ENCODE data around the gene PRRC2B.

GRCh38 chr9:131387394-131387793 lies 6.5 kb upstream of the PRRC2B start:
- TF ChIP-seq EZH2phosphoT487 (IDR thresholded peaks at IDR 0.05; ENCODE audit: borderline replicate concordance) = no peak
- no peak for TF ChIP-seq CTCF (IDR thresholded peaks at IDR 0.05 in 2 of 3, conservative IDR thresholded peaks at IDR 0.05 in 1 of 3; ENCODE audit: borderline replicate concordance in 1 of 3, insufficient read depth in 1 of 3, low read depth in 2 of 3, low read length in 2 of 3)
- TF ChIP-seq REST (IDR thresholded peaks at IDR 0.05; ENCODE audit: low read depth) = no peak
- TF ChIP-seq ZBTB33 (IDR thresholded peaks at IDR 0.05; ENCODE audit: extremely low read depth, insufficient replicate concordance, low read length) = no peak
- TF ChIP-seq SP1 (IDR thresholded peaks at IDR 0.05; ENCODE audit: low read depth) = no peak
- TF ChIP-seq EZH2 (IDR thresholded peaks at IDR 0.05) = no peak
- no peak for TF ChIP-seq POLR2A (IDR thresholded peaks at IDR 0.05; ENCODE audit: borderline replicate concordance, extremely low read depth, insufficient read depth, insufficient read length)
- TF ChIP-seq RAD21 (IDR thresholded peaks at IDR 0.05; ENCODE audit: low read depth) = no peak
- no peak for TF ChIP-seq CBX3 (IDR thresholded peaks at IDR 0.05; ENCODE audit: low read depth)
- no peak for TF ChIP-seq ZFX (IDR thresholded peaks at IDR 0.05)
- no peak for TF ChIP-seq POLR2AphosphoS5 (IDR thresholded peaks at IDR 0.05; ENCODE audit: low read depth, low read length)

Data from HCT116 (cell line).